ENCODE data around the gene PLN.

The PLN gene

DNA sequence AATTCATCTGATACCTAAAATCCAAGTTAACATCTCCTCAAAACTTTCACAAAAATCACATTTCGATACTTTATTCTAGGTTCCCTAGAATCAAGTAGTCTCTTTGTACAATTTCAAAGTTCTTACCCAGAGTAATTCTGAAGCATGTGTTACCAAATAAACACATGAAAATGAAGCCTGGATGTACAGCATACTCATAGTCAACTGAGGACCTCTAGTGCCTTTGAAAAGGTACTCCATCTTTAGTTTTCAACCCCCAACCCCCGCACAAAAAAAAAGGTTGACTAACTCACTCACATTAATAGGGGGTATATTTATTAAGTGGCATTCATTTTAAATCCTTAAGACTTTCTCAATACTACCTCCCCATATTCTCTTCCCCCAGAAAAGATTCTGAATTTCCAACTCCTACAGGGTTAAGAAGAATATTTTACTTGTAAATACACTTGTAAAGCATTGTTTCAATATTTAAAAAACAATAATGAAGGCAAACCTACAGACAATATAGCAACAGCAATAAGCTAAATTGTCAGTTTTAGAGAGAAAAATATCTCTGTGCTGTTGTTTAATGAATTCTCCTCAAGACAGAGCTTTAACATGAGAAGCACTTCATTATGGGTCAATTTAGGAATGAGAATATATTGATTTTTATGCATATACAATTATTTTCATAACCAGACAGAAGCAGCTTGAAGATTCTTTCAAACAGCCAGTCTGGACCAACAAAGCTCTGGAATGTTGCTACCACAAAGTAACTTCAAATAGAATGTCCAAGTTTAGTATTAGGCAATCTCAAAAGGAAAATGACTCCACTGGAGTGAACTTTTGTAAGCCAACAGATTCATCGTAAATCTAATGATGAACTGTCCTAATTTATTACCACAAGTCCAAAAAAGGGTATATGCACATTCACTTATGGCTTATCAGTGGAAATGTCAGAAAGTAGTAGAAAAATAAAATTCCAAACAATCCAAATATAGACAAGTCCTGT is 3.3 kb downstream of the PLN start:
- H3K4me3 ChIP-seq (ENCODE audit: low read depth, low read length) = no peak overlapping the region

GRCh38 chr6:118553132-118553531 is 5.0 kb downstream of the PLN start:
- TF ChIP-seq CTCF (IDR thresholded peaks at IDR 0.05; ENCODE audit: borderline replicate concordance, insufficient read depth, low read depth, low read length) = no peak
- no peak overlapping the region for H3K4me3 ChIP-seq (ENCODE audit: low read depth, low read length)

More for the DNA sequence above, 3.3 kb downstream of the PLN start:
- TF ChIP-seq CTCF (IDR thresholded peaks at IDR 0.05; ENCODE audit: borderline replicate concordance, insufficient read depth, low read depth, low read length) = peak; percentile 42; the same call in 1 of the 2 replicates

GRCh38 chr6:118554698-118555097 is 6.6 kb downstream of the PLN start:
- TF ChIP-seq CTCF (IDR thresholded peaks at IDR 0.05; ENCODE audit: borderline replicate concordance, insufficient read depth, low read depth, low read length) = no peak
- H3K4me3 ChIP-seq (ENCODE audit: low read depth, low read length) = no peak overlapping the region

- no peak overlapping the region for H3K4me3 ChIP-seq (ENCODE audit: low read depth, low read length)
- TF ChIP-seq CTCF (IDR thresholded peaks at IDR 0.05; ENCODE audit: borderline replicate concordance, insufficient read depth, low read depth, low read length) = no peak
These were observed 10.5 kb downstream of the PLN start for GRCh38 chr6:118558464-118559217.

DNA sequence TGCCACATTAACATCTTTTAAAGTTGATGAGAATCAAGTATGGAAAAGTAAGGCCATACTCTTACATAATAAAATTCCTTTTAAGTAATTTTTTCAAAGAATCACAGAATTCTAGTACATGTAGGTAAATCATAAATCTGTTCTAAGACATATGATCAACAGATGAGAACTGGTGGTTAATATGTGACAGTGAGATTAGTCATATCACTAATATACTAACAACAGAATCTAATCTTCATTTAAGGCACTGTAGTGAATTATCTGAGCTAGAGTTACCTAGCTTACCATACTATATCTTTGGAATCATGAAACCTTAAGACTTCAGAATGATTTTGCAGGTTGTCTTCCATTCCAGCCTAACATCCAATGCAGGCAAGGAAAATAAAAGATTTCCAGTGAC is 11.6 kb downstream of the PLN start:
- H3K4me3 ChIP-seq (ENCODE audit: low read depth, low read length) = no peak overlapping the region
- no peak for TF ChIP-seq CTCF (IDR thresholded peaks at IDR 0.05; ENCODE audit: borderline replicate concordance, insufficient read depth, low read depth, low read length)

DNA sequence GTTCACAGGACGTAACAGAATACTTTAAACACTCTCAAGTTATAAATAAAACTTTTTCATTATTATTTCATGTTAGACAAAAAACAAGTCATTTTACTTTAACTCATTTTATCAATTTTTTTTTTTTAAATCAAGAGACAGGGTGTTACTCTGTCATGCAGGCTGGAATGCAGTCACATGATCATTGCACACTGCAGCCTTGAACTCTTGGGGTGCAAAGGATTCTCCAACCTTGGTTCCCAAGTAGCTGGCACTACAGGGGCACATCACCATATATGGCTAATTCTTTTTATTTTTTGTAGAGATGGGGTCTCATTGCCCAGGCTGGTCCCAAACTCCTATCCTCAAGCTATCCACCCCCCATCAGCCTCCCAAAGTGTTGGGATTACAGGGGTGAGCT is 14.2 kb downstream of the PLN start:
- no peak overlapping the region for H3K4me3 ChIP-seq (ENCODE audit: low read depth, low read length)
- no peak for TF ChIP-seq CTCF (IDR thresholded peaks at IDR 0.05; ENCODE audit: borderline replicate concordance, insufficient read depth, low read depth, low read length)
